DOHH2 (cell line): Measurements from ENCODE around the gene VAPB.

Experiments used
- EZH2phosphoT487 ChIP-seq: fragments of 200-600 bp; sonication (generic); IDR thresholded peaks from 2 replicates; pipeline ENCODE4 v1.6.1; 2017; ENCODE audit warnings: borderline replicate concordance, mild to moderate bottlenecking, antibody characterized with exemption, low read length, moderate library complexity, mixed read lengths
- TF ChIP-seq, protein P1 (sequence below): fragments of 200-600 bp; sonication (generic); IDR thresholded peaks from one replicate; pipeline ENCODE4 v1.5.1; 2014; ENCODE audit warnings: antibody characterized with exemption, mild to moderate bottlenecking, low read depth, low read length; ENCODE audit not compliant: poor library complexity, severe bottlenecking

DNA sequence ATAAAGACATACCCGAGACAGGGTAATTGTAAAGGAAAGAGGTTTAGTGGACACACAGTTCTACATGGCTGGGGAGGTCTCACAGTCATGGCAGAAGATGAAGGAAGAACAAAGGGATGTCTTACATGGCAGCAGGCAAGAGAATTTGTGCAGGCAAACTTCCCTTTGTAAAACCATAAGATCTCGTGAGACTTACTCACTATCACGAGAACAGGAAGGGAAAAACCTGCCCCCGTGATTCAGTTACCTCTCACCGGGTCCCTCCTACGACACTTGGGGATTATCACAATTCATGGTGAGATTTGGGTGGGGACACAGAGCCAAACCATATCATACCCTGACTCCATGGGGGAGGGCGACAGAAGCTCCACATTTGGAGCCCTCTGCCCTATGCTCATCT lies 7.4 kb upstream of the VAPB start:
- TF ChIP-seq, protein P1, sequence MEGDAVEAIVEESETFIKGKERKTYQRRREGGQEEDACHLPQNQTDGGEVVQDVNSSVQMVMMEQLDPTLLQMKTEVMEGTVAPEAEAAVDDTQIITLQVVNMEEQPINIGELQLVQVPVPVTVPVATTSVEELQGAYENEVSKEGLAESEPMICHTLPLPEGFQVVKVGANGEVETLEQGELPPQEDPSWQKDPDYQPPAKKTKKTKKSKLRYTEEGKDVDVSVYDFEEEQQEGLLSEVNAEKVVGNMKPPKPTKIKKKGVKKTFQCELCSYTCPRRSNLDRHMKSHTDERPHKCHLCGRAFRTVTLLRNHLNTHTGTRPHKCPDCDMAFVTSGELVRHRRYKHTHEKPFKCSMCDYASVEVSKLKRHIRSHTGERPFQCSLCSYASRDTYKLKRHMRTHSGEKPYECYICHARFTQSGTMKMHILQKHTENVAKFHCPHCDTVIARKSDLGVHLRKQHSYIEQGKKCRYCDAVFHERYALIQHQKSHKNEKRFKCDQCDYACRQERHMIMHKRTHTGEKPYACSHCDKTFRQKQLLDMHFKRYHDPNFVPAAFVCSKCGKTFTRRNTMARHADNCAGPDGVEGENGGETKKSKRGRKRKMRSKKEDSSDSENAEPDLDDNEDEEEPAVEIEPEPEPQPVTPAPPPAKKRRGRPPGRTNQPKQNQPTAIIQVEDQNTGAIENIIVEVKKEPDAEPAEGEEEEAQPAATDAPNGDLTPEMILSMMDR, result no peak
- no peak for TF ChIP-seq EZH2phosphoT487
